ENCODE data around the gene NRG3.

NRG3 gene

GRCh38 chr10:81870472-81870871, 4.5 kb upstream of the NRG3 start:
- H3K36me3 ChIP-seq (ENCODE audit: insufficient read depth, low read length) = no peaks in the 10 kb centered on the region
- no peak overlapping the region for H2AFZ ChIP-seq (ENCODE audit: low read length)
- H3K4me2 ChIP-seq (ENCODE audit: low read length) = no peak overlapping the region
- no peaks in the 10 kb centered on the region for H3F3A ChIP-seq (ENCODE audit: insufficient read depth, low read length)
- H3K79me2 ChIP-seq (ENCODE audit: insufficient read depth, low read length) = no peaks in the 10 kb centered on the region
- no peaks in the 10 kb centered on the region for H3K4me1 ChIP-seq (ENCODE audit: insufficient read depth, low read length, severe bottlenecking)
- H4K20me1 ChIP-seq (ENCODE audit: insufficient read depth, low read length) = no peaks in the 10 kb centered on the region
- H3K9me2 ChIP-seq (ENCODE audit: low read depth, low read length) = no peaks in the 10 kb centered on the region
- H3K27me3 ChIP-seq (ENCODE audit: insufficient read depth, low read length) = no peaks in the 10 kb centered on the region
- no peak overlapping the region for H3K4me3 ChIP-seq (ENCODE audit: low read depth, low read length, poor library complexity, severe bottlenecking)
- no peak overlapping the region for H3K27ac ChIP-seq (ENCODE audit: low read depth, low read length, poor library complexity, severe bottlenecking)
- H3K9me3 ChIP-seq (ENCODE audit: low read length) = no peaks in the 10 kb centered on the region
- no peak overlapping the region for H3K9ac ChIP-seq (ENCODE audit: low read length)
- TF ChIP-seq CTCF (IDR thresholded peaks at IDR 0.05; ENCODE audit: low read length) = no peak
- TF ChIP-seq EZH2 (IDR thresholded peaks at IDR 0.05; ENCODE audit: borderline replicate concordance, low read length) = no peak

- Histone ChIP-seq H3K9me3 (ENCODE audit: low read length) (no peaks in the 10 kb centered on the region), H4K20me1 (ENCODE audit: insufficient read depth, low read length) (no peaks in the 10 kb centered on the region), H3K4me2 (ENCODE audit: low read length) (no peak overlapping the region), H3K4me3 (ENCODE audit: low read depth, low read length, poor library complexity, severe bottlenecking) (no peak overlapping the region), H3K9ac (ENCODE audit: low read length) (no peak overlapping the region), H3F3A (ENCODE audit: insufficient read depth, low read length) (no peaks in the 10 kb centered on the region), H3K27ac (ENCODE audit: low read depth, low read length, poor library complexity, severe bottlenecking) (no peak overlapping the region), H2AFZ (ENCODE audit: low read length) (no peak overlapping the region), H3K4me1 (ENCODE audit: insufficient read depth, low read length, severe bottlenecking) (no peaks in the 10 kb centered on the region), H3K9me2 (ENCODE audit: low read depth, low read length) (no peaks in the 10 kb centered on the region), H3K27me3 (ENCODE audit: insufficient read depth, low read length) (no peaks in the 10 kb centered on the region), H3K79me2 (ENCODE audit: insufficient read depth, low read length) (no peaks in the 10 kb centered on the region), H3K36me3 (ENCODE audit: insufficient read depth, low read length) (no peaks in the 10 kb centered on the region)
- TF ChIP-seq CTCF (IDR thresholded peaks at IDR 0.05; ENCODE audit: low read length) (no peak), EZH2 (IDR thresholded peaks at IDR 0.05; ENCODE audit: borderline replicate concordance, low read length) (no peak)
Measured at GRCh38 chr10:81871558-81871957, 3.4 kb upstream of the NRG3 start.

- H3K9me3 ChIP-seq (ENCODE audit: low read length) = no peaks in the 10 kb centered on the region
- no peaks in the 10 kb centered on the region for H4K20me1 ChIP-seq (ENCODE audit: insufficient read depth, low read length)
- no peak overlapping the region for H3K27ac ChIP-seq (ENCODE audit: low read depth, low read length, poor library complexity, severe bottlenecking)
- no peaks in the 10 kb centered on the region for H3F3A ChIP-seq (ENCODE audit: insufficient read depth, low read length)
- no peak overlapping the region for H3K9ac ChIP-seq (ENCODE audit: low read length)
- H3K4me1 ChIP-seq (ENCODE audit: insufficient read depth, low read length, severe bottlenecking) = no peaks in the 10 kb centered on the region
- H2AFZ ChIP-seq (ENCODE audit: low read length) = no peak overlapping the region
- H3K4me2 ChIP-seq (ENCODE audit: low read length) = no peak overlapping the region
- no peaks in the 10 kb centered on the region for H3K9me2 ChIP-seq (ENCODE audit: low read depth, low read length)
- no peaks in the 10 kb centered on the region for H3K79me2 ChIP-seq (ENCODE audit: insufficient read depth, low read length)
- H3K27me3 ChIP-seq (ENCODE audit: insufficient read depth, low read length) = no peaks in the 10 kb centered on the region
- no peaks in the 10 kb centered on the region for H3K36me3 ChIP-seq (ENCODE audit: insufficient read depth, low read length)
- TF ChIP-seq CTCF (IDR thresholded peaks at IDR 0.05; ENCODE audit: low read length) (no peak), EZH2 (IDR thresholded peaks at IDR 0.05; ENCODE audit: borderline replicate concordance, low read length) (no peak)
- no peak overlapping the region for H3K4me3 ChIP-seq (ENCODE audit: low read depth, low read length, poor library complexity, severe bottlenecking)
Measured at GRCh38 chr10:81872206-81872862, 2.7 kb upstream of the NRG3 start.
